ENCODE measurements around the gene GRM8. TPM values are rescaled to one million over a fixed set of nuclear protein-coding genes. Genes with fewer than 3 reads are reported as not detected.
A peak's percentile ranks its signal among the peaks of the same experiment; 100 is the strongest.

Gene GRM8
- polyA plus RNA-seq, 1 donor from 2014 or later, result not detected

DNA sequence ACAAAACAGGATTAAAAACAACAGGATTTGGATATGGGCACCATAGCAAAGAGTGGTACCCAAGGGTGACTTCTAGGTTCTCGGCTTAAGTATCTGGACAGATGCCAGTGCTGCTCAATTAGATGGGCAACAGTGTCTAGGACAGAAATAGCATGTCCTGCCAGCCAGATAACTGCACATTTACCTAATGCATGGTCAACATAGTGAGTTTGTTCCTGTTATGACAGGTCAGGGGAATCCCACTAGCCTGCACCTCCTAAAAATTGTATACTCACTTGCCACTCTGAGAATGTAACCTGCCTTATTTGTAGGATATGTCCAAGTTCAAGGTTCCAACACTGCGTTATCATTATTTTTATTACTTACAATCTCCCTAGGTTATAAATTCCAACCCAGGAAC, 471.7 kb downstream of the GRM8 start:
- H3K36me3 Mint-ChIP-seq, result peaks cover 2% of the 10 kb centered on the region
- H3K4me1 Mint-ChIP-seq, result peaks cover 0 to 6% (median 0%) of the 10 kb centered on the region in 3 donors
- no peaks in the 10 kb centered on the region for H3K27me3 Mint-ChIP-seq
- peak overlapping the region in 1 of 4 donors; percentile 38 for H3K4me3 Mint-ChIP-seq
- H3K27ac Mint-ChIP-seq, result no peak overlapping the region
- peaks cover 0 to 2% (median 0%) of the 10 kb centered on the region in 3 donors for H3K9me3 Mint-ChIP-seq

DNA sequence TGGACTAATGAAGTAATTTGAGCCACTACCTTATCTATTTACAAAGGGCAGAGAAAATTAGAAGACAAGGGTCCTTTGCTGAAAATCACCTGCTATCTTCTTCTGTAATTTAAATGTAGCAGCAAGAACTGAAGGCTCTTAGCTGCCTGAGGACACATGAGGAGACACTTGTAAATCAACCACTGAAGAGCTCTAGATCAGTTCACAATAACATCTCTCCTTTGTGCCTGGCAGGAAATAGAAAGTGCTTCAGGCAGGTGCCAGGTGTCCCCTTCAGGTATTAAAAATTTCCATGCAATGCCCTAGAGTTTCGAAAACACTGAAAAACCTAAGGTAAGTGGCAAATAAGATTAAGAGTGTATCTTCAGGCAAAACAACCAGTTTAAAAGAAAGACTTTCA, 474.6 kb downstream of the GRM8 start:
- Mint-ChIP-seq H3K27ac (no peak overlapping the region), H3K9me3 (peaks cover 0 to 2% (median 0%) of the 10 kb centered on the region in 3 donors), H3K36me3 (peaks cover 2% of the 10 kb centered on the region), H3K27me3 (no peaks in the 10 kb centered on the region), H3K4me3 (no peak overlapping the region), H3K4me1 (peaks cover 0 to 6% (median 0%) of the 10 kb centered on the region in 3 donors)

DNA sequence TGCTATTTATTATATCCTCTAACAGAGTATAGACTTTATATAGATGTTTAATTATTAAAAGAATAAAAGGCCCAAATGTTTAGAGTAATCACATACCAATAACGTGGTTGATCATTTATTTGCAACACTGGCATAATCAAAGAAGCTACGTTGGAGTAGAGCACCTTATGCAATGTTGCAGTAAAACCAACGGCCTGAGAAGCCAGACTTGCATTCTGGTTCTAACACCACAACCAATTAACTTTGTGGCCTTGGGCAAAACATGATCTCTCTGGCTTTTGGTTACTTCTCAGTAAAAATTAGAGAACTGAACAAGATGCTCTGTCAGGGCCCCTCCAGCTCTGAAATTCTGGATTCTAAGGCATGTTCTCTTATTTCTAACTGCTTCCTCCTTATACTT, 476.2 kb downstream of the GRM8 start:
- H3K36me3 Mint-ChIP-seq, result peaks cover 2% of the 10 kb centered on the region
- H3K9me3 Mint-ChIP-seq, result no peaks in the 10 kb centered on the region
- no peak overlapping the region for H3K4me3 Mint-ChIP-seq
- peaks cover 0 to 6% (median 0%) of the 10 kb centered on the region in 3 donors for H3K4me1 Mint-ChIP-seq
- H3K27me3 Mint-ChIP-seq, result no peaks in the 10 kb centered on the region
- no peak overlapping the region for H3K27ac Mint-ChIP-seq

DNA sequence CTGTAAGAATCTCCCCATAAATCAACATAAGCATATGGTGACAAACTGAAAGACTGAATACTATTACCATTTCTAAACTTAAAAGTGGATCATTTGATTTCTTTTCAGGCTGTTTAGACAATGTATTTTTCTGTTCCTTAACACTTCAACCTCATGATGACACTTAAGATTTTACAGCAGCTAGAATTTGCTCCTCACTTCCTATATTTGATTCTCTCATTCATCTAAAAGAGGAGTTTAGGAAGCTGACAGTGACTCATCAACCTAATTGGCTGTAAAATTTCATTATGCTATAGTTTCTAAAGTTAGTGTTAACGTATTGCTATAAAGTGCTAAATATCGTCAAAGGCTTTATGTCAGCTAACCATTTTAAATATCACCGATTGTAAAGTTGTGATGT, 478.7 kb downstream of the GRM8 start:
- H3K36me3 Mint-ChIP-seq, result peaks cover 2% of the 10 kb centered on the region
- no peaks in the 10 kb centered on the region for H3K27me3 Mint-ChIP-seq
- no peak overlapping the region for H3K27ac Mint-ChIP-seq
- no peaks in the 10 kb centered on the region for H3K9me3 Mint-ChIP-seq
- peaks cover 0 to 2% (median 0%) of the 10 kb centered on the region in 3 donors for H3K4me1 Mint-ChIP-seq
- no peak overlapping the region for H3K4me3 Mint-ChIP-seq

DNA sequence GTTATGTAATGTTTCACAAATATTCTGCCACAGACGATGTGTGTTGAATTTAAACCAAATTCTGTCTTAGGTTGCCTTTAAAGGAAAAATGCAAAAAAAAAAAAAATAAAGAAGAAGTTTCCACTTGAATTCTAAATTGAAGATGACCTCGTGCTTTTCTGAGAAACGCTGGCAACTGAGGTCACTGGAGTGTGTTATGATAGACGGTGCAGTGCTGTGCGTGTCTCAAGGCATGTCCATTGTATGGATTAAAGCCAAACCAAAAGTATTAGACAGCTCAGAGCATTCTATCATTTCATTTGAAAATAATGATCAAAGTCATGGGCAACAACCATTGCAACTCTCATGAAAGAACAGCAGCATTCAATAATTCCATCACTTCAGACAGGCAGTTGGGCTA, 483.9 kb downstream of the GRM8 start:
- Mint-ChIP-seq H3K27me3 (peaks cover 4% of the 10 kb centered on the region), H3K4me1 (peaks cover 2 to 6% (median 5%) of the 10 kb centered on the region in 3 donors), H3K9me3 (no peaks in the 10 kb centered on the region), H3K36me3 (no peaks in the 10 kb centered on the region), H3K27ac (no peak overlapping the region), H3K4me3 (no peak overlapping the region)

DNA sequence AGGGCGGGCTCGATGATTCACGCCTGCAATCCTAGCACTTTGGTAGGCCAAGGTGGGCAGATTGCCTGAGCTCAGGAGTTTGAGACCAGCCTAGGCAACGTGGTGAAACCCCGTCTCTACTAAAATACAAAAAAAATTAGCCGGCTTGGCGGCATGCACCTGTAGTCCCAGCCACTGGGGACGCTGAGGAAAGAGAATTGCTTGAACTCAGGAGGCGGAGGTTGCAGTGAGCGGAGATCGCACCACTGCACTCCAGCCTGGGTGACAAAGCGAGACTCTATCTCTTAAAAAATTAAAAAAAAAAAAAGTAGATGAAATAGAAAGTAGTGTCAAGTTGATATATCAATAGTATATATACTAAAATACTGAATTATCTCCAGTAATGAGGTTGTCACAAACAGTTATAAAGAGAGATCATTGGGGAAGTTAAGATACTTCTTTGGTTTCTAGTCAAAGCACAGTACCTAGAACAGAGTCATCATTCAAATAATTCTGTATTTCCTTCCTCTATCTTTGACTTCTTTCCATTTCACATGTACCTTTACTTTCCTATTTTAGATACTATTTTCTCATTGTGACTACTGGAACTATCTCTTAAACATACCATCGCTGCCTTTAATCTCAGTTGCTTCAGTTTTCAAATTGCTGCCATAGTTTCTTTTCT, 491.7 kb downstream of the GRM8 start:
- Mint-ChIP-seq H3K27ac (no peak overlapping the region), H3K4me1 (peaks cover 3 to 6% (median 5%) of the 10 kb centered on the region in 3 donors), H3K36me3 (no peaks in the 10 kb centered on the region), H3K9me3 (no peaks in the 10 kb centered on the region), H3K4me3 (peak overlapping the region in 1 of 4 donors; percentile 63), H3K27me3 (no peaks in the 10 kb centered on the region)

DNA sequence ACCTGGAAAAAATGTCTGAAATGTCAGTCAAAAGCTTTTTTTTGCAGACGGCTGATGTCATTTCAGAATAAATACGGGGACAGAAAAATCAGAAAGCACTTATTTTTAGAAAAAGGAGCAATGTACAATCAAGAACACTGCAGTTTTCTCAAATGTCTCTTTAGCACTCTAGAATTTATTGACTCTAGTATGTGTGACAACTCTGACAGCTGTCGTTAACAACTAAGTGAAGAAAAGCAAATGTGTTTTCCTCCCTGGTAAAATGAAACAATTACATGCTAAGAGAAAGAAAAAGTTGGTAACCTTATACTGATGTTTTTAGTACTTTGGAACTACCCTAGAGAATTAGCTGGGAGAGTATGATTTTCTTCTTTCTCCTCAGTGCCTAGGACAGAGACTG, 497.4 kb downstream of the GRM8 start:
- Mint-ChIP-seq H3K27ac (no peak overlapping the region), H3K4me1 (peaks cover 0 to 4% (median 2%) of the 10 kb centered on the region in 3 donors), H3K9me3 (no peaks in the 10 kb centered on the region), H3K36me3 (no peaks in the 10 kb centered on the region), H3K4me3 (no peak overlapping the region), H3K27me3 (no peaks in the 10 kb centered on the region)

DNA sequence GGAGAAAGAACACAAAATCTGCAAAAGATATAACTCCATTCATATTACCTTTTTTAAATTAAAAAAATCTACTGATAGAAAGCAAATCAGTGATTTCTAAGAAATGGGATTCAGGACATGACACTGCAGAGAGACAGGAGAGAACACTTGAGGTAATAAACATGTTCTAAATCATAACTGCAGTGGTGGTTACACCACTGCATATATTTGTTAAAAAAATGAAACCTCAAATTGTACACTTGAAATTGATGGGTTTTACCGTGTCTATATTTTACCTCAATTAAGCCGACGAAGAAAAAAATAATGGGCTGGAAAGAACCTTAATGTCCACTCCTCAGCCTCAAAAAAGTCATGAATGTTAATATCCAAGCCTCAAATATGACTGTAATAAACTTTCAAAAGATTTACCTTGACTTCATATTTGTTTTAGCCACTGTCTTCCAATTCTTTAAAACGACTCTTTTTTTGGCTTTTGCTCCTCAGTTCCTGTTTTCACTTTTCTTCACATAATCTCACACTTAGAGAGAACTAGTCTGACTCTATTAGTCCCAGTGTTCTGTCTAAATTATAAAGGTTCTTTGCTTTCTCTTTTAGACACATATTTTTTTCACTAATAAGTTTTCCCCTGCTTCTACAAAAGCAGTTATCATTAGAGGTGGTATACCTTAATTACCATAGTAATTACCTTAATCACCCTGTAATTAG, 502.4 kb downstream of the GRM8 start:
- H3K27me3 Mint-ChIP-seq, result no peaks in the 10 kb centered on the region
- no peak overlapping the region for H3K27ac Mint-ChIP-seq
- peak overlapping the region in 3 of 4 donors; percentile 0 to 58 (median 43) for H3K4me3 Mint-ChIP-seq
- H3K36me3 Mint-ChIP-seq, result no peaks in the 10 kb centered on the region
- H3K4me1 Mint-ChIP-seq, result peaks cover 2 to 4% (median 3%) of the 10 kb centered on the region in 3 donors
- H3K9me3 Mint-ChIP-seq, result no peaks in the 10 kb centered on the region

DNA sequence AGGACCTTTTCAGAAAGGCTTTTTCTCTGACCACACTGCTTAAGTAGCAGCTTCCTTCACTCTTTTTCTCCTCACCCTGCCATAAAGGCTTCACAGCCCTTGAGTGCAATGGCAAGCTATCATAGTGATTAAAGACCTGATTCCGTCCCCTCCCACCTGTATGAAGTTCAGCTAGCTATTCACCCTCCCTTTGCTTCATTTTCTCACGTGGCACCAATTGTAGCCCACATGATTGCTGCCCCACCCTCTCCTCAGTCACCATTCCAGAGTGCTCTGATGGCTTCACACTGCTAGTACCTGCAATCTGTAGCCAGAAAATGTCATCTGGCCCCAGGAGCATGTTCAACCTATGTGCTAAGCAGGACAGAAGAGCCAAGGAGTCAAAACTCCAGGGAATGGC, 523.8 kb downstream of the GRM8 start:
- Mint-ChIP-seq H3K27me3 (no peaks in the 10 kb centered on the region), H3K27ac (no peak overlapping the region), H3K4me3 (no peak overlapping the region), H3K36me3 (no peaks in the 10 kb centered on the region), H3K4me1 (no peaks in the 10 kb centered on the region), H3K9me3 (no peaks in the 10 kb centered on the region)

DNA sequence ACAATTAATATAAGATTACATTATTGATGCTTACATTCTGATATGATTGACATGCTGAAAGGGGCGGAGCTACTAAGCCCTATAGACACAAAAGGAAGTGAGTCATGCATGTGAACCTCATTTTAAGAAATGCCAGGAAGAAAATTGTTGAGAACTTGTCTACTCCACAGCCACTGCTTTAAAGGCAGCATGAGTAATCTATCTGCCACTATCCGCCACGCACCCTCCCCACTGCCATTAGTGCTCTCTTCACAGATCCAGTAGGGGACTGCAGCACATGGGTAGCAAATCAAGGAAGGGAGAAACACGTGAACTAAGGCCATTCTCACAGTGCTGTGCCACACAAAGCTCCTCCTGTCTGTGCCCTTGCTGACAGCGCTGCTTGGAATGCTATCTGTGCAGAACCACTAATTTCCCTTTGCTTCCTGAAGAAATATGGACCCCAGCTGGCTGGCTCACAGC, 524.8 kb downstream of the GRM8 start:
- H3K27ac Mint-ChIP-seq, result no peak overlapping the region
- H3K27me3 Mint-ChIP-seq, result no peaks in the 10 kb centered on the region
- H3K36me3 Mint-ChIP-seq, result no peaks in the 10 kb centered on the region

DNA sequence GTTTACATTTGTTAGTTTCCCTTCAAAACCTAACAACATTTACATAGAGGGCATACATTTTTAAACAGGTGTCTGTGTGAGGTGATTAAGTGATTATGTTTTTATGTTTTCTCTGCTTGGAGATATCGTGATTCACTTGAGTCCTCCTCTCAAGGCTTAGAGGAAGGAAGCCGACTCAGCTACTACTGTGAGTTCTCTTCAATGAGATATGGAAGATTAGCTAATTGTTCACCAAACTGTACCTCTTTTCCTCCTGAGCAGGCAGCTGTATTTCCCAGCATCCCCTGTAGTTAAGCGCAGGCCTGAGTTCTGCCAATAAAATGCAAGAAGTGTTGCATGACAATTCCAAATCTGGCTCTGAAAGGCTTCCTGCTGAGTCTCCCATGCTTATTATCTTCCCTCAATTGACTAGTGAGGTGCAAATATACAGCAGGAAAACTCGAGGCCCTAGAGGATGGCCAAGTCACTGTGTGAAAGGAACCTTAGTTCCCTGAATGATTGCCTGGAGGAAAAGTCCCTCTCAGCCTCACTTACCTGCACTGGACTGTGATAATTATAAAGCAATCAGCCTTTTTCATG, 528.7 kb downstream of the GRM8 start:
- no peaks in the 10 kb centered on the region for H3K27me3 Mint-ChIP-seq
- H3K4me1 Mint-ChIP-seq, result no peaks in the 10 kb centered on the region
- no peak overlapping the region for H3K4me3 Mint-ChIP-seq
- no peak overlapping the region for H3K27ac Mint-ChIP-seq
- H3K9me3 Mint-ChIP-seq, result no peaks in the 10 kb centered on the region
- peaks cover 2% of the 10 kb centered on the region for H3K36me3 Mint-ChIP-seq

More for the DNA sequence above, 524.8 kb downstream of the GRM8 start:
- H3K4me1 Mint-ChIP-seq, result no peaks in the 10 kb centered on the region
- H3K4me3 Mint-ChIP-seq, result no peak overlapping the region
- no peaks in the 10 kb centered on the region for H3K9me3 Mint-ChIP-seq

DNA sequence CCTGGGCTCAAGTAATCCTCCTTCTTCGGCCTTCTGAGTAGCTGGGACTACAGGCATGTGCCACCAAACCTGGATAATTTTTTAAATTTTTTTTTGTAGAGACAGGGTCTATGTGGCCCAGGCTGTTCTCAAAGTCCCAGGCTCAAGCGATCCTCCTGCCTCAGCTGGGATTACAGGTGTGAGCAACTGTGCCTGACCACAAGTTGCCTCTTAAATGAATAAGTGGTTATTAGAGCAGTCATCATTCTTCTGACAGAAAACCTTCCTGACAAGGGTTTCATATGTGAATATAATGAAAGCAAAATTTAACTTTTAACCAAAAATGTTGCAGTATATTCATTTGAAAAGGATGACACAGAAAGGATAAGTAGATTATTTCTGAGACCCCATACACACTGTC, 532.5 kb downstream of the GRM8 start:
- Mint-ChIP-seq H3K9me3 (no peaks in the 10 kb centered on the region), H3K27me3 (no peaks in the 10 kb centered on the region), H3K27ac (no peak overlapping the region), H3K4me3 (no peak overlapping the region), H3K36me3 (peaks cover 2% of the 10 kb centered on the region), H3K4me1 (no peaks in the 10 kb centered on the region)

DNA sequence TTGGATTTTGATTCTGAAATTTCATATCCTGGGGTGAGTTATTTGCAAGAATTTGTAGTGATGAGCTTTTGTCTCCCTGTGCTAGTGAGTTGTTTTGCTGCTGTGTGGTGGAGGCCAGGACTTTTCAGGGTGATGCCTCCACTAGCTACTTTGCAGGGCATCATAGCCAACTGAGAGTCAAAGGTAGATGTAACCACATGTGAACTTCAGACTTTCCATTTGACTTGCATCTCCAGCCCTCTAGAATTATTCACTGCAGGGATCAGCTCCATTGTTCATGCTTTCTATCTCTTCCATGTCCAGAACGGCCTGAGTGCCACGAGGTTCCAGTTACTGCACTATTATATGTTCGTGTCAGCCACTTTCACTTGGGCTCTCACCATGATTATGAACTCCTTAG, 534.3 kb downstream of the GRM8 start:
- no peak overlapping the region for H3K27ac Mint-ChIP-seq
- no peaks in the 10 kb centered on the region for H3K9me3 Mint-ChIP-seq
- no peak overlapping the region for H3K4me3 Mint-ChIP-seq
- no peaks in the 10 kb centered on the region for H3K4me1 Mint-ChIP-seq
- no peaks in the 10 kb centered on the region for H3K27me3 Mint-ChIP-seq
- peaks cover 2% of the 10 kb centered on the region for H3K36me3 Mint-ChIP-seq

DNA sequence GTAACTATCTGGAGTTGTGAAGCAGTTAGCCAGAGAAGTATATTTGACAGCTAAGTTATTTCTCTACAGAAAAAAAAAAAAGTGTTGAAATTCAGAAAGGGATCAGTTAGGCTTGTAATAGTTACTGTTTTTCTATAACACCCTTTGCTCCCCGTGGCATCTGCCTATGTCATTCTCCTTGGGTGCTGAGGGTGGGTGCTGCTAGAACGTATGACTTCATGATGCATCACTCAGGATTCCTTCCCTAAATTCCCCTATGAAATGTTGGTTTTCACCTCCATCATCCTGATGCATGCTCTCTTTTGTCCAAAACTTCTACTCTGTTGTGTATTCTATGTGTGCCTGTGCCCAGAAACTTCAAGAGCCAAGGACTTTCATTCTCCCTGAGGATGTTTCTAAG, 536.4 kb downstream of the GRM8 start:
- peaks cover 0 to 1% (median 0%) of the 10 kb centered on the region in 3 donors for H3K4me1 Mint-ChIP-seq
- H3K36me3 Mint-ChIP-seq, result no peaks in the 10 kb centered on the region
- no peak overlapping the region for H3K27ac Mint-ChIP-seq
- no peak overlapping the region for H3K4me3 Mint-ChIP-seq
- peaks cover 0 to 2% (median 0%) of the 10 kb centered on the region in 3 donors for H3K9me3 Mint-ChIP-seq
- no peaks in the 10 kb centered on the region for H3K27me3 Mint-ChIP-seq

DNA sequence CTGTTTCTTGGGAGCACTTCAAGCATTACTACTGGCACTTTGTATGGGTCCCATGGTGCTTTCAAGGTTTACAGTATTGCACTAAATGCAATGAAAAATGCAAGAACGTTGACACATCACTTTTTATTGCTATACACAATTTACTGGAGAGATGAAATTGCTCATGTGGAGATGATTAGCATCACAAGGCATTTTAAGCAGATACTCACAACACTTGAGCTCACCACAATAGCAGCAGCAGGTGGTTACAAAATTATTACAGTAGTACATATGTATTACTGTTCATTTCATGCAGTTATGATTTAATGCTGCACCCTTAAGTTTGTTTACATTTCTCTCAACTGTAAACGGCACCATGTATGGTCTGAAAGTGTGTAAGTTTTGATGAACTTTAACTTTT, 537.7 kb downstream of the GRM8 start:
- Mint-ChIP-seq H3K27ac (no peak overlapping the region), H3K36me3 (peaks cover 2% of the 10 kb centered on the region), H3K4me1 (peaks cover 0 to 1% (median 0%) of the 10 kb centered on the region in 3 donors), H3K27me3 (no peaks in the 10 kb centered on the region), H3K9me3 (peaks cover 0 to 2% (median 0%) of the 10 kb centered on the region in 3 donors), H3K4me3 (no peak overlapping the region)

Data from IgD-negative memory B cell (primary cell).